Dedifferentiated amniotic fluid mesenchymal stem cell (primary cell): Measurements from ENCODE around the gene GZF1.

ENCODE experiments used
- DNase-seq: peaks from one replicate; pipeline ENCODE4 v3.0.0-alpha.2; 2016; ENCODE audit errors: extremely low spot score

GZF1 gene

DNA sequence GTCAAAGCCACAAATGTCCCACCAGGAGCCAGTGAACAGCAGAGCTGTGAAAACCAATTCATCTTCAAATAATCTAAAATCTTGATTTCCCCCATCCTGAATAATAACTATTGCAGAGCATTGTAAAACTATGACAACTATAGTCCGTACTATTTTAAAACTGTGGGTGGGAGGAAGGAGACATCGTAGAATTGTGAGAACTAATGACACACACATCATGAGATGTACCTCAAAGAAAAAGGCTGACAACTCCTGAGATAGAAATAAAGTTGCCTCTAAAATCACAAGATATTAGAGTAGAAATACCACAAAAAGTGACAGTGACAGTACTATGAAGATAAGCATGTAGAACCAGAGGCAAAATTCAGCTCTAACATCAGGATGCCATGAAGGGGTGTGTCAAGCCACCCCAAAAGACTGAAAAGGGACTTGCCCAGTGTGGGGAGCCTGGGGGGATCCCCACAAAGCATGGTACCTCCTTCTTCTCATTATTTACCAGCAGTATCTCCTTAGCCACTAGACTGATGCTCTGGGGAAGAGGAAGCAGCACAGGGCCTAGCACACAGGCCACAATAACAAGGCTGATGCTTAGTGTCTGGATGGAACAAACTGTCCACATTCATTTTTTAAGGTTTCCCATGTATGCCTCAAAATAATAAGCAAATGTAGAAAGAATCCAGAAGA is 45.9 kb downstream of the GZF1 start:
- DNase-seq, result no peak

DNA sequence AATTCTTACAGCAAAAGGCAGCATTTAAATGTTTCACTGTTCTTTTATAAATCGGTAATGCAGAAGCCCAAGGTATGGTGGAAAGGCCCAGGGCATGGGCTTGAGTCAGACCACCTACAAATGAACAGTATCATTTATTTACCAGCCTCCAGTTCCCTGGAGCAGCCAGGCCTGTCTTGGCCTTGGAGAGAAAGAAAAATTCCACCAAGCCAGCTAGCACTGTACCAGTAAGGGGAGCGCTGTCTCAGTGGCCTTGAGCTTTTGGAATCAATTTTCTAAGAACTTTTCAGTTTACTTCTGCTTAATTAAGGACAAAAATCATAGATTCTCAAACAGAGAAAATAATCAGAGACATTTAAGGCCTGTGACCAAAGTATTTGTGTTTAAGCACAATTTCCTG is 47.0 kb downstream of the GZF1 start:
- no peak for DNase-seq

DNA sequence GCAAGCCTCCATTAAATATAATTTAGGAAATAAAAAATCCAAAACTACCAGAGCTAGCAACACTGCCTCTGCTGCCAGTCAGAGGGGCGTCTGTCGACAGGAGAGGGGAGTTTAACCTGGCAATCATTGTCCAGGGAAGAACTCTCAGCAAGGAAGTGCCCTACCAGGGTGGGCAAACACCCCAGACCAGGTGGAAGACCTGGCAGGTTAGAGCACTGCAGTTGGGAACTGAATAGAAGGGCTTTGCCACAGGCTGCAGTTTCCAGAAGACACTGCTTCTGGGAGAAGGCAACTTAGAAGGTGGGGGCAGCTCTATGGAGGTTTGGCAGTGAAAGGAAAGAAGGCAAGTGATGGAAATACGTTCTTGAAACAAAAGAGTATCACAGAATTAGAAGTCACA is 47.8 kb downstream of the GZF1 start:
- no peak for DNase-seq

DNA sequence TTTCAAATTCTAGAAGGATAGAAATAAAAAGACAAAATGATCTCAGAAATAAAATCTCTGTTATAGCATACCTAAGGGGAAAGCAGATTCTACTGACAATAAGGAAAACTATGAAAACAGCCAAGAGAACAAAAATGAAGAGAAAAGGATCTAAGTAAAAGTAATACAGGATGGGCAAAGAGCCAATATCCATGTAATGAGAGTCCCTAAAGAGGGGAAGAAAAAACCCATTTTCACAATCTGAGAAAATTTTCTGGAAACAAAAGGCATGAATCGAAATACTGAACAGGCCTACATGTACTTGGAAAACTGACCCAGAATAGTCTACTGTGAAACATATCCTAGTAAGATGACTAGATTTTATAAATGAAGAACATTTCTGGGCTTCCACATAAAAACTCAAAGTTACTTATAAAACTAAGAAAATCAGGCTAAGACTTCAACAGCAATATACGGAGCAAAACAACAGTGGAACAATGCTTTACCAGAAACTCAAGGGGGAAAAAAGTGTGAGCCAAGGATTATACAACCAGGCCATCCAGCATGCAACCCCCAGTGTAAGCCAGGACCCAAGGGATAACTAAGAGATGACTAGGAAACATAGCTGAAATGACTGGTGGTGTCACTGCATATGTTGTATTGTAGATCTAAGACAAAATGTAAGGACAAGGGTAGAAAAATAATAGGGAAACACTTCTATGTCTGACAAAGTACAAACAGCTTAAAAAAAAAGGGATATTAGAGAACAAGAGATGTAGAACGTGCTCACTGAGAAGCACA is 49.1 kb downstream of the GZF1 start:
- DNase-seq, result no peak

DNA sequence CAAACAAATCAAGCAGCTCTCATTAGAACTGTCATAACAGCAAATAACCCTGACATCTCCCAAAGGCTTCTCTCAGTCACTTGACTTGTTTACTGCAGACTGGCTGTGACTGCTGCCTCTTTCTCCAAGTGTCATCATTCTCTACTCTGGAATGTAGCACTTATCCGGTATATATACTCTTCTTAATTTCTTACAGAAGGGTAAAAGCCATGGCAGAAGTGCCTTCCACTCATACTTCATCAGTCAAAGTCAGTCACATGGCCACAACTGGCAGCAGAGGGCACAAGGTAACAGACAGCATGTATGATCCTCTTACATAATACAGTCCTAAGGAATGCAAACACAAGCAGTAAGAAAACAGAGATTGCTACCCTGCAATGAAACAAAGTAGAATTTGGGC is 50.0 kb downstream of the GZF1 start:
- DNase-seq, result peak; percentile 52

DNA sequence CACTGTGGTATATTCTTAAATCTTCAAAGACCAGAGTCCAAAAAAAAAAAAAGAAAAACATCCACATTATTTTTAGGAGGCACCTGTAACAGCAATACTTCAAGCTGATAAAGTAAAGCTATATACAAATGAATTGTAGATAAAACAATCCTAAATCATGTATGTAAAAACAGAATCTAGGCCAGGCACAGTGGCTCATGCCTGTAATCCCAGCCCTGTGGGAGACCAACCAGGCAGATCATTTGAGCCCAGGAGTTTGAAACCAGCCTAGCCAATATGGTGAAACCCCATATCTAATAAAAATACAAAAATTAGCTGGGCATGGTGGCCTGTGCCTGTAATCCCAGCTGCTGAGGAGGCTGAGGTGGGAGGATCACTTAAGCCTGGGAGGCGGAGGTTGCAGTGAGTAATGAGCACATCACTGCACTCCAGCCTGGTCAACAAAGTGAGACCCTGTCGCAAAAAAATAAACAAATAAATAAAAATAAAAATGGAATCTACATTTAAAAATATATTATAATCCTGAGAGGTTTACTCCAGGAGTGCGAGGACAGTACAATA is 52.0 kb downstream of the GZF1 start:
- no peak for DNase-seq

DNA sequence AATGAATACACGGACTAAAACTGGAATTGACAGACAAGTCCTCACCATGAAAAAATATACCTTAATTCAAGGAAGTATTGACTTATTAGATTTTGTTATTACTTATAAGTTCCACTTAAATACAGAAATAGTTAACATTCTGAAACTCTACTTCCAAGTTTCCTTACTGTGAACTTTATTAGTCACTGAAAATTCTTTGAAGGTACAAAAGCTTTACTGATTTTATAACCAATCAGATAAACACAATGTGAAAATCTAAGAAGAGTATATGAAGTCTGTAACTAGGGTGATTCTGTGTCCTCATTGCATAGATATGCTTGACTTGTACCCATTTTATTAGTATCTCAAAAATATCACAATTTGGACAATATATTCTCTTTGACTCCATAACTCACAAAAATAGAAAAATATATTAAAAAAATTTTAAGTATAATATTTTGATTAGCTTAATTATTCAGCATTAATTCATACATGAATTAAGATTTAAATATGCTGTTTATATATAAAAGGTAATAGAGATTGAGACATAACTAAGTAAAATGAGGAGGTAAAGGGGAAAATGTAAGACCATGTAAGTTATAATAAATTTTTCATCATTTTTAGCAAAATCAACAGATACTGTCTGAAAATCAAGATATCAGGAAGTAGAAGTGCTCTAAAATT is 52.7 kb downstream of the GZF1 start:
- DNase-seq, result no peak

DNA sequence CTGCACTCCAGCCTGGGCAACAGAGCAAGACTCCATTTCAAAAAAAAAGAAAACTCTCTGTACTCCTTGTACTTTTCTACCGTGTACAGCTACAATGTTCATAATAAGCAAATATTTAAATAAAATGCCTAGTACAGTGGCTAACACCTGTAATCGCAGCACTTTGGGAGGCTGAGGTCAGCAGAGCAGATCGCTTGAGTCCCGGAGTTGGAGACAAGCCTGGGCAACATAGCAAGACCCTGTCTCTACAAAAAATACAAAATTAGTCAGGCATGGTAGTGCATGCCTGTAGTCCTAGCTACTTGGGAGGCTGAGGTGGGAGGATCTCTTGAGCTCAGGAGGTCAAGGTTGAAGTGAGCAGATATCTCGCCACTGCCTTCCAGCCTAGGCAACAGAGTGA is 53.6 kb downstream of the GZF1 start:
- no peak for DNase-seq

DNA sequence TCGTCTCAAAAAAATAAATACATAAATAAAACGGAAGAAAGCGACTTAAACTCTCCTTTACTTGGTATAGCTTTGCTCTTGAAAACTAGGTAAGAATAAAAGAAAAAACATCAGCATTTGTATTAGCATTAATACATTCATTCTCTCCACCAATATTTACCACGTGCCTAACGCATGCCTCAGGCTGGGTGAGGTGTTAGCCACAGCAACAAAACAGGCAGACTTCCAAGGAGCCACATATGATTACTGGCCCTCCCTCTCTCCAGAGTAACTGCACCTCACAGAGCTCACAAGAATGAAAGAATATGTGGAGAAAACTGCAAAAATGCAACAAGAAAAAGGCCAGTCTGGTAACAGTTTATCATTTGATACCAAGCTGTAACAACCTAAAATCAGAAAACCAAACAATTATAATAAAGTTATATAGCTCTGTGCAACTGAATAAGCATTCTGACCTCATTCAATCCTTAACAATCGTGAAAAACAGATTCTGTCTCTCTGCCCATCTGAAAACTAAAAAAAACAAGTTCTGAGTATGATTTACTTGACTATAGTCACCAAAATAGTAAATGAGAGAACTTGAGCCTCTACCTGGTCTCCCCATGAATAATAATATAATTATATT is 54.1 kb downstream of the GZF1 start:
- DNase-seq, result no peak

DNA sequence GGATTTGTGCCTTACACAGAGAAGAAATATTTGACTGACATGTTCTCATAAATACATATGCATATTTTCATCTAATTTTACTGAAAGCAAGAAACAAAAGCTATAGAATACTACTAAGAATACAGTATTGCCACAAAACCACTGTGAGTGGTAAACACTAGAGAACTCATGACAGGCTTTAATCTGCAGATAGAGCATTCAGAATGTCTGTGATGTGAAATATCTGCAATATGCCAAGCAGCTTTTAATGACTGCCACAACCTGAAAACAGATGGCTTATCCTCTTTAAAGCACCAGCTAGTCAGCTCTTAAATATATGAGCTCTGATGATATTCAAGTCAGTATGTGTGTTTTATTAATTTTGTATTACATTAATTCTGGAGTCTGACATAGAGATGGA is 55.9 kb downstream of the GZF1 start:
- no peak for DNase-seq

DNA sequence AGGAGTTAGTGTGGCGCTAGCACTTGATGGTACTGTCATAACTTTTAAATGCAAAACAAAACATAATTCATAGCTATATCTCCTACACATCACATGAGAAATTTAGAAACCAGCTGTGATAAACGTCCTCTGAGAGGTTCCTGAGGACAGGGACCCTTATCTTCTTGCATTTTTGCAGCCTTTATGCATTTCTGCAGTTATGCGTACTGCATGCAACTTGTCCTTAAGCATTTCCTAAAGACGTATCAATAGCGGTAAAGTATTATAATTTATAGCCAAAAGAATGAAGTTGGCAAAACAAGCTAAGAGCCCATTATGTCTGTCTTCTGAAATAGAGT is 57.6 kb downstream of the GZF1 start:
- no peak for DNase-seq

DNA sequence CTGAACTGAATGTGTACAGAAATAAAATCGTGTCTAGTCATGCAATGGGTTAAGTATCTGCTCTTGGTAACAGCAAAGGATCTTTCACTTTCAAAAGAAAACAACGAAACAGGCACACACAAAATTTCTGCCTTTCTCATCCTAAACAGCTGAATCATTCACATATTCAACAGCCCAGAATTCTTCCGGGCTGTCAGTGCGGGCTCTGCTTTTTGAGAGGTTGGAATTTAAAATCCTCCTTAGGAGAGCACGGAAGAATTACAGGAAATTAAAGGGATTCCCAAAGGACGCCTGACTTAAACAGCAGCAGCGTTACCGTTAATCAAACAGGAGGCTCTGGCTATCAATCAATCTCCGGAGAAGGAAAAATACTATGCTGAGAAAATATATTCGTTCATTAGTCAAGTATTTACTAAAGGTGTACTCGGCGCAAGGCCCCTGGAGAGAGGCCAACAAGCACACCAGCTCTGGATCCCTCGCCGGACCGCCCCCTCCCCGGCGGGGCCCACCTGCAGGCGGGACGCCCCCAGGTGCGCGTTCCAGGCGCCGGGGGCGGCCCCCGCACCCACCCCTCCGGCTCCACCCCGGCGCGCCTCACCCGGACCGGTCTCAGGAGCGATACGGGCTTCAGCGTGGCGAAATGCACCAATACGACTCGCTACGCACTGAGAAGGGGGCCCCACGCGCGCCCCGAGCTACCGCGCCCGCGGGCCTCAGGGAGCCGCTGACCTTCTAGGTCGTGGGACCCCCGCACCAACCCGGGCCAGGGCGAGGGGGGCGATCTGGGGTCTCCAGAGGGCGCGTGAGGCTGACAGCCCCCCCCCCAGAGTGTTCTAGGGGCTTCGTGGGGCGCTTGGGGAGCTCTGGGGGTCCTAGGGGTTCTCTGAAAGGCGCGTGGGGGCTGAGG is 58.3 kb downstream of the GZF1 start:
- DNase-seq, result peak; percentile 70

DNA sequence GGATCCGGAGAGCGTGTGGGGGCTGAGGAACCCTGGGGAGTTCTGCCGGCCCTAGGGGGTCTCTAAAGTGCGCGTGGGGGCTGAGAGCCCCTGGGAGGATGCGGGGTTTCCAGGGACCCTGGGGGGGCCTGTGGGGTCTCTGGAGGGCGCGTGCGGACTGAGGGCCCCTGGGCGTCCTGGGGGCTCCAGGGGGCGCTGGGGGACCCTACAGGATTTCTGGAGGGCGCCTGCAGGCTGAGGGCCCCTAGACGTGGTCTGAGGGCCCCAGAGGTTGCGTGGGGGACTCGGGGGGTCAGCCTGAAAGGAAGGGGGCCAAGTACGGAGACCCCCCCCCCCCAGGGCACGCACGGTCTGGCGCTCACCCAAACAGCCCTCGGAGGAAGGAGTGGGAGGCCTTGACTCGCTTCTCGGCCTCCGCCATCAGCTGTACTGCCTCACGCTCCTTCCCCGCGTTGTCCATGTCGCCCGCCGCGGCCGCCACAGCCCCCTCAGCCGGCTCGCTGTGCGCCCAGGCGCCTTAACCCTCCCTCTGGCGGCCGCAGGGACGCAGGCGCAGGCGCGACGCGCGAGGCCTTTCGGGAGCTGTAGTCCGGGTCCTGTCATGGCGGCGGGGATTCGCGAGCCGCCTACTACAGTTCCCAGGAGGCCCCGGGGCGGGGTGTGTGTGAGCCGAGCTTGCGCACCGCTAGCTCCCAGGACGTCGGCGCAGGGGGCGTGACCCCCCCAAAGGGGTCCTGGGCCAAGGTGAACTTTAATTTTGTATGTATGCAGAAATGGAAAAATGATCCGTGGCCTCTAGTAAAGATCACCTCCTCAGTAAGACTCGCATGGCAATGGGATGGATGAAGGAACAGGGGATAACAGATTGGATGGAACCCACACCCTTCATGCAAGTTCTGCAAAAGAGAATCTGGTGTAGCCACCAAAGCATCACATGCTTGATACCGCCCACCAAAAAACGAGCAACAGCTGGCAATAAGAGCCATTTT is 59.3 kb downstream of the GZF1 start, which contains the start of gene NAPB:
Gene NAPB (minus strand): TSS at position 546 of the 989 bp plus-strand sequence. CDS start 86 bp downstream, at position 460.
- peak; percentile 90 for DNase-seq
